Activated CD4-positive, CD25-positive, alpha-beta regulatory T cell treated with anti-CD3 and anti-CD28 coated beads, Interleukin-2, amount 50 U/mL, for 72 hours (primary cell): ENCODE results near the gene TUBGCP2.

Source experiments
- DNase-seq: peaks from one replicate; pipeline ENCODE4 v3.0.0; 2021

TUBGCP2 gene

DNA sequence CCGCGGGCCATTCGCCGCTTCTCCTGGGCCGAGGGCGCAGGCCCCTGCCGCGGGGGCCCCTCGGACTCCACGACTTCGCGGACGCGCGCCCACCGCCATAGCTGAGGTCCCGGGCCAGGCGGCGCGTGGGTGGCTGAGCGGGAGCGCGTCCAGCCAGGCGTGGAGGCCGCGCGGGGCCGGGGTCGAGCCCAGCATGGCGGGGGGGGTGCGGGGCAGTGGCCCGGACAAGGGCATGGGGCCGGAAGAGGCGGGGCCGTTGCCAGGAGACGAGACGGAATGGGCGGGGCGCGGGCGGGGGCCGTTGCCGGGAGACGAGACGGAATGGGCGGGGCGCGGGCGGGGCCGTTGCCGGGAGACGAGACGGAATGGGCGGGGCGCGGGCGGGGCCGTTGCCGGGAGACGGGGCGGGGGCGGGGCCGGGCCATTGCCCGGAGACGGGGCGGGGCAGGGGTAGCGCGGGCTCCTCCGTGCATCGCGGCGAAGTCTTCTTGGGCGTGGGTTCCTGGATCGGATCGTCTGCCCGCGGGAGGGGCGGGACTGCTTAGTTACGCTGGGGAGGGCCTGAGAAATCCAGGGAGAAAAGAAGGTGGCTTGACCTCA, 46.8 kb downstream of the TUBGCP2 start:
- peak; percentile 83 for DNase-seq

DNA sequence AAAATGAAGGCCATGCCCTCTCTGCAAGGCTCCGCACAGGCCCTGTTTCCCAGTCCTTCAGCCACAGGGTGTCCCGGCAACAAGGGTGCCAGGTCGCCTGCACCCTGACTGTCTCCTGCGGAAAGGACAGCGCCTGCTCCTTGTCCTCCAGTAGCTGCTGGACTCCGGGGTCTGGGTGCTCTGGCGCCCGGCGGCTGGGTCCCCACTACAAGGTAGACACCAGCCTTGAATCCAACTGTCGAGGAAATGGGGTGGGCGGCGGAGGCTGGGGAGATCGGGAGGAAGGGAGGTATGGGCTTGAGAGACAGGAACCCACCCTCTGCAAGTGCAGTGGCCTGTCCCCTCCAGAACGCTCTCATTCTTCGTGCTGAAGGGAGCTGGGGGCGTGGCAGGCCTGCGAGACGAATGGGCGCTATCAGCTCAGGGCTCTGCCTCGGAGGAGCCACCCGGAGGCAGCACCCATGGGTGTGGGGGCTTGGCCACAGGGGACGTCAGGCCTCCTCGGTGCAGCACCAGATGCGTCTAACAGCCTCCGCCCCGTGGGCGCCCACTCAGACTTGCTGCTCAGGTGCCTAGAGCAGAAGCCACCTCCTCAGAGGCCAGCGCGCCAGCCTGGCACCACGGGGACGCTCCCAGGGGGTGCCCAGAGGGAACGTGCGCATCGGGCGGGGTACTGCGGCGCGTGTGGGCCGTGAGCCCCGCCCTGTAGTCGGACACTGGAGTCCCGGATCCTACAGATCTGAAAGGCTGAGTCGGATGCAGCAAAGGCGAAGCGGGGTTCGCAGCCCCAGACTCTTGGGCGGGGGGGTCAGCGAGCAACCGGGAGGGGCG, 47.6 kb downstream of the TUBGCP2 start:
- peak; percentile 65 for DNase-seq

DNA sequence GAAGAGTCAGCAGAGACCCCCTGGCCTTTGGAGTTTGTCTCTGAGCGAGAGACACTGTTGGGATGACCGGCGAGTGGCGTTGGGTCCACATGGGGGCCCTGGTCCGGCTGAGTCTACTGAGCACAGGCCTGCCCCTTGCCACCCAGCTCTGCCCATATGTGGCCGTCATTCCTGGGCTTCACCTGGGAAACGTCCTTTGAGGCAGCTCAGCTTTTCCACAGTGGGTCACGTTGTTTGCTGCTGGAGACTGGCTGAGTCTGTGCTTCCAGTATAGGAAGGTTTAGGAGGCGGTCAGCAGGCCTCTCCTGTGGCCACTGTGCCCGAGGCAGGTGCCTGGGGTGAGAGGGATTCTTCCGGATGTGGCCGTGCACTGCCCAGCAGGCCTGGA, 49.1 kb downstream of the TUBGCP2 start:
- DNase-seq: no peak

DNA sequence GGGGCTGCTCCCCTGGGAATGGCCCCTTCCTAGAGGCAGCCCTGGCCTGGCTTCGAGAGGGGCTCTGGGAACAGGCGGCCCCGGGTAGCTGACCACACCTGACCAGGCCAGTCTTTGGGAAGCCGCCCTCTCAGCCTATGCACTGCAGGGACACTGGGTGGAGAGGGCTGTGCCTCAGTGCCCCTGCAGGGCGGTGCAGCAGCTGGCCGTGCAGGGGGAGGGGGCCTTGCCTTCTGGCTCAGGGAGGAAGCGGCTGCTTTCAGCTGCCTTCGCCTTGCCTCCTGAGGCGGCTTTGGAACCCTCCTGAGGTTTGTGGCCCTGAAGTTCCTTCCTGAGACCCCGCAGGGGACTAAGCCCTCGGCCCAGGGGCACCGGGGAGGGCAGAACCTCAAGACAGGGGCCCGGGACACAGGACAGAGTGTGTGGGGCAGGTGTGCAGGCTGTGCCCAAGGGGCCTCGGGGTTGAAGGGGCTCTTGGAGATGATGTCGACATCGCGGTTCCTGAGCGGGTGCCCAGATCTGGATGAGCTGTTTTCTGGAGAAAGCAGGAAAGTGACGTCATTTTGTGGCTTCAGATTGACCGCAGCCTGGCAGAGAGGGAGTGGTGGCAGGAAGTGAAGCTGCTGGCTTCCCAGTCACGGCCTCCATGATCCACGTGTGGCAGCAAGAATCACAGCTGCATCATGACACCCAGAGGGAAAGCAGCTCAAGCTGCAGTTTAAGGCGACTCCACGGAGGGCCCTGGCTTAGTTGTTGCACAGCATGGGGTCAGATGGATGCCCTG, 49.7 kb downstream of the TUBGCP2 start:
- peak; percentile 70 for DNase-seq

DNA sequence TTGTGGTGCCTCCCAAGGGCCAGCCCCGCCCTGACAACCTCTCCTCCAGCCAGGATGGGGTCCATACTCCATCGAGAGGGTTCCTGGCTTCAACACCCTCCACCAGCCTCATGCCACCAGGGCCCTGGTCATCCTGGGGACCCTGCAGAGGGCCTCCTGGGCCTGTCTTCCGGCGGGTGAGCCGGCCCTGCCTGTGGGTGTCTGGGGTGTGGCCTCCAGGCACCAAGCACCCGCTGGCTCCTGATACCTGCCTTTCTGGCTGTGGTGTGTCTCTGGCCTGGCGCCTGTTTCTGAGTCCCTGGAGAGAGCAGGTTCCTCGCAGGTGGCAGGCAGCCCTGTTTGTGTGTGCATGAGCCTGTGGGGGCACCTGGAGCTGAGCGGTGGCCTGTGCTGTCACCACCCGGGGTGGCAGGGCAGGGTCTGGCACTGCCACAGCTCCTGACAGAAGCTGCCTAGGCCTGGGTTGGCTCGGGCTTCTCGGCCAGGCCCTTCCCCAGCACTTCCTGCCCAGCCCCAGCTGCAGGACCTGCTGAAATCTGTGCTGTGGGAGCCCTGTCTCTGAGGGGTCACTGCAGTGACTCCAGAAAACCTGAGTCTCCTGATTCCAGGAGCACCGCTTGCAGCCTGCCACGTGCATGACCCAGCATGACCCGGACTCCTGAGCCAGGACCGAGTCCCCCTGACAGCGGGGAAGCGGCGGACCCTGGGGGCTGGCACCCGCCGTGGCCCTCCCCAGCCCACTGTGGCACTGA, 50.4 kb downstream of the TUBGCP2 start:
- no peak for DNase-seq

DNA sequence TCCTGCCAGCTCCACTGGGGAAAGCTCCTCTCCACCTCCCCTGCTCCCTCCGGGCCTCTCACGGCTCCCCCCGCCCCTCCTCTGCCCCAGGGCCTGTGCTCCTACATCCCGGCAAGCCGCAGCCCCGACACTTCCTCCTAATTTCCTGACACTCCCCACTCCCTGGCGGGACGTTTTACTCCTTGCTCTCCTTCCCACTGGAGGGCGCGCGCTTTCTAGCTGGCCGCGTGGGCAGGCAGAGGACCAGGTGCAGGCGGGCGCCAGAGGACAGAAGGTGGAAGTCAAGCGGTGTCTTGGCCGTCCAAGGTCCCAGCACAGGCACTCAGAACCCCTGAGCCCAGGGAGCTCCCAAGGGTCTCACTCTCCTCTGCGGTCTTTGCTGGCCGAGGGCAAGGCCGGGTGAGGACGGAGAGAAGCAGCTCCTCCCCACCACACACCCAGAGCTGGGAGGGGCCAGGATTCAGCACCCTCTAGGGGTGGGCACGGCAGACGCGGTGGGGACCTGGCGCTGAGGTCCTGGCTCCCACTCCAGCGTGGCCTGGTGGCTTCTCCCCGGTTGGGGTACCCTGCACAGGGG, 51.1 kb downstream of the TUBGCP2 start:
- DNase-seq: no peak

DNA sequence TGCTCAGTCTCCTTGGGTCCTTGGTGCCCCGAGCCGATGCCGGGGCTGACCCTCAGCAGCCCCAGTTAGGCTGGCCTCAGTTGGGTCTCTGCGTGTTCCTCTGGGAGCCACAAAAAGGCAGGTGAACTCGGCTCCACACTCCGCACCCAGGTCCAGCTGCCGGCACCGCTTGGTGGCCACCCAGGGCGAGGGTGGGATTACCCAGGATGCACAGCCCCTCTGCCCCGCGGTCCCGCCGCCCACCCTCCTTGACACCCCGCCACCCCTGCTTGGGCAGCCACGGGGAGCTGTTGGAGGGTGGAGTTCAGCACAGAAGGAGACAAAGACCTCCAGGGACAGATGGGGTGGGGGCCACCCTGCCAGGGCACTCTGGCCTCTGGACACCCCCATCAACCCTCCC, 53.3 kb downstream of the TUBGCP2 start:
- DNase-seq: no peak

DNA sequence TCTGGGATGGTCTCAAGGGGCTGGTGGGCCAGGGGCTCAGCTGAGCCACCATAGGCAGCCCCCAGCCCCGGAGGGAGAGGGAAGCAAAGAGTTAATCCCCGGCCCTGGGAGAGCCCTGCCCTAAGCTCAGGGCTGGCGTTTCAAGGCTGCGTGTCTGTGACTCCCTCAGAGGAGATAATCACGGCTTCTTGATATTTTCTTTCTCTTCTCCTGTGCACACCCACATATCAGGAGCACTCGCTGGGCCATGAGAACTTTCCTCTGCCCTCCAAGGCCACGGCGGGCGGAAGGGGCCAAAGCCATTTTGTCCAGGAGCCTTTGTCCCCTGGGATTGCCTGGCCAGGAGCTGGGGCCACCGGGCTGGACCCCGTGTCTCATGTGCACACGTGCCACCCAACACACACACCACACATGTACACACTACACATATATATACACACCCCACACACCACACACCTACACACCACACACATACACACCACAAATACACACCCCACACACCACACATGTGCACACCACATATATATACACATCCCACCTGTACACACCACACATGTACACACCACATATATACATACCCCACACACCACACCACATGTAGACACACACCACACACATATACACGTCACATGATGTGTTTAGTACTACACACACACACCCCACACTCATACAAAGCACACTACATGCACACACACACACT, 54.1 kb downstream of the TUBGCP2 start:
- no peak for DNase-seq

DNA sequence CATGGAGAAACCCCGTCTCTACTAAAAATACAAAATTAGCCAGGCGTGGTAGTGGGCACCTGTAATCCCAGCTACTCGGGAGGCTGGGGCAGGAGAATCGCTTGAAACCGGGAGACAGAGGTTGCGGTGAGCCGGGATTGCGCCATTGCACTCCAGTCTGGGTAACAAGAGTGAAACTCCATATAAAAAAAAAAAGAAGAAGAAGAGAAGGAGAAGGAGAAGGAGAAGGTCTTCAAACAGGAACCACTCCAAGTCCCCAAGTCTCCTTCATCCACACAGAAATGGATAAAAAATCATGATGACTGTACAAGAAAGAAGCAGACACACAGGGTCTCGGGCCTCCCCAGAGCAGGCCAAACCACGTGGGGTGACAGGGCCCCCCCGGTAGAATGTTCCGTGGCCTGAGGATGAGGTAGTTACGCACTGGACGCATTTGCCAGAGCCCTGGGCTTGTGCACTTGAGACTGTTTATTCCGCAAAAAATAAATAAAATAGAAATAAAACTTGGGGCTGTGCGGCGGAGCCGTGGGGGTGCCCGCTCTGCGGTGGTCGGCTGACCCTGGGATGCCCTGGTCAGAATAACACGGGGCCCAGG, 55.2 kb downstream of the TUBGCP2 start:
- no peak for DNase-seq

DNA sequence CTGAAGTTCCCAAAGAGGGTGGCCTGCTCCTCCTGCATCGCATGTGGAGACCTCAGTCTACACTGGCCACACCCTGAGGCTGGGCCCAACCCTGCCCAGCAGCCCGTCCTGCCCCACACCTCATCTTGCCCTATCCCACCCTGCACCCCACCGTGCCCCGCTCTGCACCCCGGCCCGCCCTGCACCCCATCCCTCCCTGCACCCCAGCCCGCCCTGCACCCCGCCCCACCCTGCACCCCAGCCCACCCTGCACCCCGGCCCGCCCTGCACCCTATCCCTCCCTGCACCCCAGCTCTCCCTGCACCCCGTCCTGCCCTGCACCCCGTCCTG, 56.5 kb downstream of the TUBGCP2 start:
- DNase-seq: no peak

DNA sequence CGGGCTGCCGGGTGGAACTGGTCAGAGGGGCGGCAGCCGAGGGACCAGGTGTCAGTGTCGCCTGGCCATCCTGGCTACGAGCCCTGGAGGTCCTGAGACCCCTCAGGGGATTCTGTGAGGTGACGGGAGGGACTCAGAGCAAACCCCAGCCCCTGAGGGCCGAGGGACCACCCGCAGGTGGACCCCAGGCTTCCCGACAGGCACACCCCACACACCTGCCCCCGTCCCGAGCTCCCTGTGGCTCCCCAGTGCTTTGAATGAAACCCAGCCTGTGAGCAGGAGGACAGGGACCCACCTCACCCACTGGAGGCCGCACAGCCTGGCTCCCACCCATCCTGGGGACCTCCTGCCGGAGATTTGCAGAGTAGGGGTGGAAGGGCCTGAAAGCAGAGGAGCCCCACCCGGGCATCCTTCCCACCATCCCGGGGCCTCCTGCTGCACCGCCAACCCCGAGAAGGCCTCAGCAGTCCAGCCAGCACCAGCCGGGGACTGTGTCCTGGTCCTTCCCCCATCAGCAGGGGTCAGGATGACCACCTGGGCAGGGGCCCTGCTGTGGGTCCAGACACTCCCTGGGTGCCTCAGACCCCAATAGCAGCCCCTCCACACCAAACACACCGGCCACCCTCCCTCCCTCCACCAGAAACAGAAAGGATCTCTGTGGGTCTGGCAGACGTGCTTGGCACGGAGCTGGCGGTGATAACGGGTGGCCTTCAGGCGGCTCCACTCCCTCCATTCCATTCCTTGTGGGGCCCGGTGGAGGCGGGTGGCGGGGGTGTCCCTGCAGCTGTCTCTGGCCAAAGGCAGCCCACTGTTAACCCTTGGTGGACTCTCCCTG, 57.1 kb downstream of the TUBGCP2 start:
- no peak for DNase-seq

DNA sequence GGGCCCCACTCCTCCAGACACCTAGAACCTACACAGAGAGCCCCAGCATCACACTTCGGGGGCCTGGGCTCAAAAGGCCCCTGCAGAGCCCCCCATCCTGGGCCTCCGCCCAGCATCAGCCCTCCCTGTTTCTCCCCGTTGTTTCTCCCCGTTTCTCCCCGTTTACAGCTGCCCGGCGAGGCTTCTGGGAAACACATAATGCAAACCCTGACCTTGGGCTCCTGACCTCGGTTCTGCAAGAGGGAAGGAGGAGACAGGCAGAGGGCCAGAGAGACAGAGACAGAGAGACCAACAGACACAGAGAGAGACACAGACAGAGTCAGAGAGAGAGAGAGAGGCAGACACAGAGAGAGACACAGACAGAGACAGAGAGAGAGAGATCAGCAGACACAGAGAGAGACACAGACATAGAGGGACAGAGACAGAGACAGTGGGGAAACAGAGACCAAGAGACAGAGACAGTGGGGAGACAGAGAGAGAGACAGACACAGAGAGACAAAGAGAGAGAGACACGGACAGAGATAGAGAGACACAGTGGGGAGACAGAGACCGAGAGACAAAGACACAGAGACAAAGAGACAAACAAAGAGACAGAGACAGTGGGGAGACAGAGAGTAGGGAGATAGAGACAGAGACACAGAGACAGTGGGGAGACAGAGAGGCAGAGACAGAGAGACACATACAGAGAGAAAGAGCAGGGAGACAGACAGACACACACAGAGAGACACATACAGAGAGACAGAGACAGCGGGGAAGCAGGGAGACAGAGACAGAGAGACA, 58.5 kb downstream of the TUBGCP2 start:
- no peak for DNase-seq

DNA sequence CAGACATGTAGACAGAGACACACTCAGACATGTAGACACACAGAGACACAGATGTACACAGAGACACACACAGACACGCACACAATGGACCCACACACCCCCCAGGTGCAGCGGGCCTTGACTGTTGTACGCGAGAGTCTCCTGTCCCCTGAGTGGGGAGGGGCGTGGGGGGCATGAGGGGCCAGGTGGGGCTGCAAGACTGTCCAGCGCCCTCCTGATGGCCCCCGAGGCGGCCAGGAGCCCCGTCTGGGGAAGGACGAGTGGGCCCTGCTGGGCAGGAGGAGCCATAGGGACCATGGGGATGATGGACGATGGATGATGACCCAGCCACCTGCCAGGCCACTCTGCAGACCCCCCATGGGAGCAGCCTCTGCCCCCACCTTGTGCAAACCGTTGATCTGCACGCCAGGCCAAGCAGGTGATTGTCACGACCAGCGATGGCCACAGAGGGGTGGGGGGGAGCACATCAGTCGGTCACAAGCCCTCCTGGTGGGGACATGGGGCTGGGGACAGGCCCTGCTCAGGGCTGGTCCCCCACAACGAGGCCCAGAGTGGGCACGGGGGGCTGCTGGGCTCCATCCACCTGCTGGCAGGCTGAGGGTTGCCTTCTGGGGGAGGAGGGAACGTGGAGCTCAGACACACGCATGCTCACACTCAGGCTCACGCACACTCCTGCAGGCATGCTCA, 59.4 kb downstream of the TUBGCP2 start:
- no peak for DNase-seq

DNA sequence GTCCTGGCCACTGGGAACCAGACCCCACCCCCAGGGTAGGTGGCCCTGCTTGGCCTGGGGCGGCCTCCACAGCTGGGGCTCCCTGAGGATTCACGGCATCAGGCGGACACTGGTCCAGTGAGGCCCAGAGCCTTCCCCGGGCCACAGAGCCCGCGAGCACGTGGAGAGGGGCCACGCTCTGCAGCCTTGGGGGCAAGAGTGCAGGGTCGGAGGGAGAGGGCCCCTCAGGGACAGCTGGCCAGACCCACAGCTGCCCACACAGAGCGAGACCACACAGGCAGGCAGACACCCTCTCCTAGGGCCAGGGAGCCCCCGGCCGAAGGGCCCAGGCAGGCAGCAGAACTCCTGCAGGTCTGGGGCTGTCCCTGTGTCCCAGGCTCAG, 60.3 kb downstream of the TUBGCP2 start:
- DNase-seq: no peak

DNA sequence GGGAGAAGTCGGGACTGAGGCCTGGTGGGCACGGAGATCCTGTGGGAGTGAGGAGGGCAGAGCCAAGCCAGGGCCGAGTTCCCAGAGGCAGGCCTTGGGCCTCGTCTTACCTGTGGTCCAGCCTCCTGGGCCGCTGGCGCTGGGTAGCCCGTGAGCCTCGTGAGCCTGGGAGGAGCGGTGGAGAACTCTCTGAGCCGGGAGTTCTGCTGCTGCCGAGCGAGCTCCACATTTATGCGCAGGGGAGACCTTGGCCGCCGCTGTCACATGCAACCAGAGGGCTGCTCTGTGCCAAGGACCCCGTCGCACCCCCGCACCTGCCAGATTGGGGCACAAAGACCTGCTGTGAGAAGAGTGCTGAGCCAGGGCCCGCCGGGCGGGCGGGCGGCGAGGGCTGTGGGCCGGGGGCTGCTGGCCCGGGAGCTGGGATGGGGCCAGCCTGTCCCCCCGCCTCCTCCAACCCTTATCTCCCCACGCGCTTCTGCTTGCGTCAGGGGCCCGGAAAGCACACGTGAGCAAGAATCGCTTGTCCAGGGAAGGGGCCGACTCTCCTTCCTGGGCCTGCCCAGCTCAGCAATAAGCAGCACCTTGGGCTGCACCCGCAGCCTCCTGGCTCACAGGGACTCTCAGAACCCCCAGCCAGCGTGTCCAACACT, 60.9 kb downstream of the TUBGCP2 start:
- DNase-seq: no peak

DNA sequence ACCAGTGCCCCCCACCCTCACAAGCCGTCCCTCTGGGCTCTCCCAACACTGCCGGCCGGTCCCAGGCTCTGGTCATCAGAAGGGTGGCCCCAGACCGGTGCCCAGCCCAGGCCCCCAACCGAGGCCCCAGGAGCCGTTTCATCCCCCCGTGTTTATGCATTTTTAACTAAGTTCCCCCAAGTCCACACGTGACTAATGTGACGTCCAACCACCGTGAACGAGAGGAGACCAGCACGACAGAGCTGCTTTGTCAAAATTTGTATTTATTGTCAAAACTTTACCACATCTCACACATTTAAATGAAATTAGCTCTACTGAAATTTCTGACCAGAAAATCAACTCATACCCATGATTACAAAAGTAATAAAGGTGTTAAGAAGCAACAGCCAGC, 62.4 kb downstream of the TUBGCP2 start:
- no peak for DNase-seq

DNA sequence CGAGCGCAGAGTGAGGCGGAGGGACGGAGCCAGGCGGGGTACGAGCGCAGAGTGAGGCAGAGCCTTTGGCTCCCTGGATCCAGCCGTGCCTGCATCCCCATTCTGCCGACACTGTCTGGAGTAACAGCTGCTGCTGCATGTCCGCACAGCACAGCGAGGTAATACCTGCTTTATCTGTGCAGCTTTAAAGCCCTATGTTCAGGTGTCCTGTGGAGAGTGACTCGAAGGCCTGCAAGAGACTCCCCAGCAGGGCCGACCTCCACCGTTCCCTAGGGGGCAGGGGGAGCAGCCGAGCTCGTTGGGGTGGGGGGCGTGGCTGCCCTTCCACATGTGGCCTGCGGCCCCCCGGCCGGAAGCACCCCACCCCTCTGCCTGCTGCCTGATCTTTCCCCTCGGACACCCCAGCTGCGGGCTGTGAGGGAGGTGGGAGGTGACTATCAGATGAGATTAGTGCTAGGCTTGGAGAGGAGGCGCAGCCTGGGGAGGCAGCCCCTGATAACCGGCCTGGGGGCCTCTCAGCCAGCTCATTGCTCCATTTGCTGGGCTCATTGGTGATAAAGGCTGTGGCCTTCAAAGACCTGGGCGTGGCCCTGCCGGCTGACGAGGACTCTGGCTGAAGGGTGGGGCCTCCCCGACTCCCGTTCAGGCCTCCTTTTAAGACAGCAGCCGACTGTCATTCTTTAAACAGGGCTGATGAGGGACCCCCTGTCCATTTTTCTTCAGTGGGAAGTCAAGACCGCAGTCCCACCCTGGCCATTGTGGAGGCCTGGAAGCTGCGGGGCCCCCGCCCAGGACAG, 63.0 kb downstream of the TUBGCP2 start:
- DNase-seq: no peak

DNA sequence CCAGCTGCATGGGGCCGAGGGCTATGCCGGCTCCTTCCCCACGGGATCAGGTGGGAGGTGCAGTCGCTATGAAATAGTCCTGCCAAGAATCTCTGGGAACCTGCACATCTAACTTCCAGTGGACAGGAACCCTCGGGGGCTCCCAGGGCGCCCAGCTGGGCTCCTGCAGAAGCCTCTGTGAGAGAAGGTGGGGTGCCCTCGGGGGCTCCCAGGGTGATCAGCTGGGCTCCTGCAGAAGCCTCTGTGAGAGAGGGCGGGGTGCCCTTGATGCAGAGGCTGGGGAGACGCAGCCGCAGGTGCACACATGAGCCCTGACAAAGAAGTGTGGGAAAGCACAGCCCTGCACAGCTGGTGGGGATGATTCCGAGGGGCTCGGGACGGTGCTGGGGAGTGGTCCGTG, 65.1 kb downstream of the TUBGCP2 start:
- DNase-seq: no peak
